A549 (cell line): ENCODE results near the gene GPBAR1. TPM values are rescaled to one million over a fixed set of nuclear protein-coding genes. Genes with fewer than 3 reads are reported as not detected.
"Not testable (repeated sequence)": the region's sequence is repeated elsewhere in the genome, so short reads cannot be mapped to it uniquely, and the experiment has no call there.

Experiments used
- ATAC-seq, 2 experiments: fragments of 200-7000 bp in 1 of 2; fragments of >200 bp in 1 of 2; cut with Nextera tagmentation in 1 of 2; cut with Tn5 transposase in 1 of 2; 3 replicates each; pipeline versions ENCODE4 v1.8.0 to v1.9.1; 2018 to 2020; ENCODE audit warnings: mild to moderate bottlenecking in 1 of 2, moderate library complexity in 1 of 2
- CTCF ChIA-PET: fragments of 300-600 bp; sonication (Branson Sonifier 250); formaldehyde crosslinking; extraction: SDS; loops from one replicate; lab custom pipeline; 2021; ENCODE audit warnings: antibody characterized with exemption, inconsistent platforms; lab: Yijun Ruan, JAX
- POLR2A ChIA-PET: fragments of 350-600 bp; formaldehyde crosslinking; extraction: SDS; loops from one replicate; lab custom pipeline; 2021; ENCODE audit warnings: antibody characterized with exemption, inconsistent platforms; lab: Yijun Ruan, JAX
- DNase-seq, 2 experiments: peaks; one replicate each; pipeline versions ENCODE4 v3.0.0 to v3.0.0-alpha.2; 2011 to 2016; ENCODE audit warnings: low read depth in 1 of 2, low spot score in 1 of 2
- FAIRE-seq: peaks from 2 replicates; lab custom pipeline; 2011; peaks lifted over from hg19 to GRCh38; lab: Jason Lieb, UNC
- H3K27ac ChIP-seq, 2 experiments: fragments of >200 bp; sonication (Bioruptor Twin); formaldehyde crosslinking; 3 replicates each; pipeline ENCODE4 v1.5.1; 2016 to 2017
- H3K4me1 ChIP-seq: fragments of >200 bp; sonication (Bioruptor Twin); formaldehyde crosslinking; 3 replicates; pipeline ENCODE4 v1.6.1; 2016
- H3K4me2 ChIP-seq: fragments of >200 bp; sonication (Bioruptor Twin); formaldehyde crosslinking; 3 replicates; pipeline ENCODE4 v1.6.1; 2016
- H3K4me3 ChIP-seq: fragments of >200 bp; sonication (Bioruptor Twin); formaldehyde crosslinking; 3 replicates; pipeline ENCODE4 v1.5.1; 2016
- H3K9me3 ChIP-seq: fragments of >200 bp; sonication (Bioruptor Twin); formaldehyde crosslinking; 3 replicates; pipeline ENCODE4 v1.6.1; 2016
- ATOH8 ChIP-seq: fragments of 250-450 bp; sonication (Bioruptor Pico); IDR thresholded peaks from 2 replicates; pipeline ENCODE4 v1.5.0; 2020; ENCODE audit warnings: low read depth, mild to moderate bottlenecking, moderate library complexity
- BHLHE40 ChIP-seq: IDR thresholded peaks from 2 replicates; pipeline ENCODE4 v1.6.1; 2012; ENCODE audit warnings: low read depth, low read length, inconsistent platforms
- EHF ChIP-seq: fragments of 250-450 bp; sonication (Bioruptor Pico); IDR thresholded peaks from 2 replicates; pipeline ENCODE4 v1.5.0; 2020; ENCODE audit warnings: mild to moderate bottlenecking
- EHMT2 ChIP-seq: fragments of 200-600 bp; sonication (generic); IDR thresholded peaks from 2 replicates; pipeline ENCODE4 v1.6.1; 2016; ENCODE audit warnings: antibody characterized with exemption, low read depth, mild to moderate bottlenecking, moderate library complexity
- FOSB ChIP-seq: fragments of 250-450 bp; sonication (Bioruptor Pico); IDR thresholded peaks from 2 replicates; pipeline ENCODE4 v1.5.0; 2020; ENCODE audit warnings: mild to moderate bottlenecking, moderate library complexity
- GATA3 ChIP-seq: IDR thresholded peaks from 2 replicates; pipeline ENCODE4 v1.6.1; 2012; ENCODE audit warnings: borderline replicate concordance
- KDM1A ChIP-seq: fragments of 200-600 bp; sonication (generic); IDR thresholded peaks from 2 replicates; pipeline ENCODE4 v1.6.1; 2016; ENCODE audit warnings: low read depth, mild to moderate bottlenecking
- MAFK ChIP-seq: fragments of 450-650 bp; IDR thresholded peaks from 2 replicates; pipeline ENCODE4 v1.6.1; 2014; ENCODE audit not compliant: partially characterized antibody
- MAZ ChIP-seq: fragments of 150-350 bp; IDR thresholded peaks from 2 replicates; pipeline ENCODE4 v1.6.1; 2014; ENCODE audit warnings: antibody characterized with exemption, low read depth, low read length, borderline replicate concordance
- NFE2L2 ChIP-seq: fragments of 150-350 bp; conservative IDR thresholded peaks from 2 replicates; pipeline ENCODE4 v1.6.1; 2014; ENCODE audit warnings: low read length
- NR3C1 ChIP-seq: fragments of >200 bp; sonication (Bioruptor Twin); formaldehyde crosslinking; IDR thresholded peaks from 3 replicates; pipeline ENCODE4 v1.6.1; 2017
- PBX3 ChIP-seq: IDR thresholded peaks from 2 replicates; pipeline ENCODE4 v1.6.1; 2012
- RAD21 ChIP-seq, 2 experiments: fragments of >200 bp in 1 of 2; sonication (Bioruptor Twin) in 1 of 2; formaldehyde crosslinking in 1 of 2; IDR thresholded peaks in 1 of 2; conservative IDR thresholded peaks in 1 of 2; 2 replicates in 1 of 2; 3 replicates in 1 of 2; pipeline ENCODE4 v1.6.1; 2012 to 2018; ENCODE audit warnings: inconsistent platforms in 1 of 2
- RARB ChIP-seq: fragments of 250-450 bp; sonication (Bioruptor Pico); IDR thresholded peaks from 2 replicates; pipeline ENCODE4 v1.8.0; 2021; ENCODE audit warnings: mild to moderate bottlenecking, moderate library complexity
- REST ChIP-seq: fragments of 200-600 bp; sonication (generic); IDR thresholded peaks from 2 replicates; pipeline ENCODE4 v1.6.1; 2016; ENCODE audit warnings: antibody characterized with exemption, mild to moderate bottlenecking, moderate library complexity
- RNF2 ChIP-seq: fragments of 200-600 bp; sonication (generic); IDR thresholded peaks from 2 replicates; pipeline ENCODE4 v1.6.1; 2016; ENCODE audit warnings: low read depth, mild to moderate bottlenecking, antibody characterized with exemption, moderate library complexity, borderline replicate concordance
- SMC3 ChIP-seq: fragments of >200 bp; sonication (Bioruptor Twin); formaldehyde crosslinking; IDR thresholded peaks from 3 replicates; pipeline ENCODE4 v1.6.1; 2018; ENCODE audit warnings: inconsistent platforms
- USF2 ChIP-seq: fragments of 450-650 bp; IDR thresholded peaks from 2 replicates; pipeline ENCODE4 v1.6.1; 2014; ENCODE audit warnings: antibody characterized with exemption
- ZFP36 ChIP-seq: fragments of 450-650 bp; IDR thresholded peaks from 2 replicates; pipeline ENCODE4 v1.6.1; 2014; ENCODE audit warnings: borderline replicate concordance; ENCODE audit not compliant: partially characterized antibody
- WGBS: methylation state at CpG from one replicate; pipeline ENCODE4 v1.1.6; 2017; ENCODE audit errors: missing lambda C conversion rate; 5-methylcytosine and 5-hydroxymethylcytosine counted together
- polyA plus RNA-seq, 4 experiments: library from polyadenylated mRNA; depleted of rRNA in 3 of 4; stranded (reverse); fragments of >200 nt; fragmentation: RNase III in 1 of 4; extraction: RNeasy Plus Mini Kit Qiagen cat#74134 plus additional on column Dnase treatment in 1 of 4; gene quantifications; 2 replicates in 3 of 4; 3 replicates in 1 of 4; pipeline ENCODE4 v1.2.3, GENCODE V29; 2011 to 2017

Gene GPBAR1
- polyA plus RNA-seq, 2 of the 4 experiments (the other 2 are of a cell fraction): 0.06 to 0.12 TPM

- DNase-seq, H3K9me3 ChIP-seq, H3K4me3 ChIP-seq, POLR2A ChIA-PET, FAIRE-seq, ATAC-seq: not testable (repeated sequence)
- Histone ChIP-seq H3K4me1 (peaks cover 25% of the 10 kb centered on the region), H3K4me2 (peak overlapping the region; percentile 100), H3K27ac (peak overlapping the region; percentile 23 to 71; a peak in 4 of 6 replicates)
- WGBS: 84% methylated on average over 8 of the region's 8 CpGs
- CTCF ChIA-PET: interaction anchor here (0.6 to 6.5 kb wide), 25 partner anchors 11 to 556 kb away, joined by 3 to 105 read pairs (median 3); partner anchors contain the start of genes CATIP and TMBIM1
These were observed 12.5 kb downstream of the GPBAR1 start for GRCh38 chr2:218273214-218273907.

- POLR2A ChIA-PET: no interaction called here
- TF ChIP-seq USF2: no peak
- no peak for TF ChIP-seq KDM1A
- TF ChIP-seq MAZ: no peak
- TF ChIP-seq NR3C1: no peak
- TF ChIP-seq REST: no peak
- no peak for TF ChIP-seq RAD21 (conservative IDR thresholded peaks at IDR 0.05 in 1 of 2, IDR thresholded peaks at IDR 0.05 in 1 of 2)
- no peak for TF ChIP-seq MAFK
- no peak for TF ChIP-seq EHMT2
- TF ChIP-seq ATOH8 (CRISPR knock-in tag): no peak
- TF ChIP-seq SMC3: no peak
- TF ChIP-seq RARB: no peak
- TF ChIP-seq GATA3: no peak
- no peak for TF ChIP-seq RNF2
- TF ChIP-seq EHF (CRISPR knock-in tag): no peak
- no peak for TF ChIP-seq ZFP36
- no peak for TF ChIP-seq PBX3
- no peak for TF ChIP-seq FOSB (CRISPR knock-in tag)
- TF ChIP-seq BHLHE40: no peak
- TF ChIP-seq NFE2L2: no peak
- no peak for FAIRE-seq
- 100% methylated on average over 2 of the region's 2 CpGs for WGBS
- CTCF ChIA-PET: interaction anchor here (0.6 to 6.5 kb wide), 10 partner anchors 10 to 555 kb away, joined by 3 to 105 read pairs (median 4); partner anchors contain the start of genes CATIP and TMBIM1
- Histone ChIP-seq H3K27ac (no peak overlapping the region), H3K9me3 (no peaks in the 10 kb centered on the region), H3K4me3 (no peak overlapping the region), H3K4me2 (no peak overlapping the region), H3K4me1 (peaks cover 22% of the 10 kb centered on the region)
- ATAC-seq: no peak
- DNase-seq: no peak
These were observed 13.1 kb downstream of the GPBAR1 start for GRCh38 chr2:218273908-218274249.
